B cell (primary cell): Measurements from ENCODE around the gene ISOC2. TPM values are rescaled to one million over a fixed set of nuclear protein-coding genes. Genes with fewer than 3 reads are reported as not detected.

ENCODE experiments used
- ATAC-seq: fragments of 200-7000 bp; cut with Tn5 transposase; one replicate; pipeline ENCODE4 v1.10.0; 2021; ENCODE audit warnings: low read depth, mild to moderate bottlenecking, moderate number of reproducible peaks, moderate library complexity
- CTCF ChIA-PET: fragments of 350-600 bp; sonication (Branson Sonifier 250); formaldehyde crosslinking; loops from one replicate; lab custom pipeline; 2021; ENCODE audit warnings: antibody characterized with exemption, inconsistent platforms; lab: Charles Lee
- POLR2A ChIA-PET: fragments of 350-600 bp; sonication (Branson Sonifier 250); formaldehyde crosslinking; loops from one replicate; lab custom pipeline; 2021; ENCODE audit warnings: antibody characterized with exemption; lab: Charles Lee
- DNase-seq: peaks from one replicate; pipeline ENCODE4 v3.0.0; 2013
- H2AFZ ChIP-seq: 2 replicates; pipeline ENCODE4 v1.6.1; 2012; ENCODE audit warnings: mild to moderate bottlenecking, low read depth, low read length; ENCODE audit not compliant: insufficient read depth, poor library complexity, severe bottlenecking
- H3K27ac ChIP-seq, 2 donors: 1 replicate in 1 of 2; 2 replicates in 1 of 2; pipeline ENCODE4 v1.5.1; 2012 to 2013; ENCODE audit warnings: low read length in 2 of 2, mild to moderate bottlenecking in 2 of 2, moderate library complexity in 1 of 2
- H3K27me3 ChIP-seq, 4 experiments: fragments of 200-600 bp in 1 of 4; sonication (generic) in 1 of 4; replicated peaks in 1 of 4; 1 replicate in 2 of 4; 2 replicates in 2 of 4; pipeline versions ENCODE4 v1.6.1 to v1.7.0; 2013 to 2016; ENCODE audit warnings: low read length in 3 of 4, mild to moderate bottlenecking in 2 of 4, mixed read lengths in 1 of 4, moderate library complexity in 1 of 4; ENCODE audit not compliant: insufficient read depth in 4 of 4, control insufficient read depth in 3 of 4; ENCODE audit errors: control extremely low read depth in 1 of 4
- H3K36me3 ChIP-seq, 2 experiments: replicated peaks in 1 of 2; 1 replicate in 1 of 2; 2 replicates in 1 of 2; pipeline versions ENCODE4 v1.6.1 to v1.7.1; 2013; ENCODE audit warnings: low read length in 1 of 2; ENCODE audit not compliant: insufficient read depth in 2 of 2, control insufficient read depth in 1 of 2; ENCODE audit errors: control extremely low read depth in 1 of 2, extremely low read depth in 1 of 2
- H3K4me1 ChIP-seq, 2 donors: fragments of 200-600 bp in 1 of 2; sonication (generic) in 1 of 2; 1 replicate in 1 of 2; 2 replicates in 1 of 2; pipeline versions ENCODE4 v1.5.1 to v1.6.1; 2013 to 2017; ENCODE audit warnings: low read length in 2 of 2; ENCODE audit not compliant: control insufficient read depth in 2 of 2, insufficient read depth in 2 of 2
- H3K4me2 ChIP-seq: replicated peaks from 2 replicates; pipeline ENCODE3; 2012; ENCODE audit warnings: mild to moderate bottlenecking, low read depth, low read length; ENCODE audit not compliant: poor library complexity, severe bottlenecking
- H3K4me3 ChIP-seq, 5 experiments: fragments of 200-600 bp in 1 of 5; sonication (generic) in 1 of 5; 1 replicate in 3 of 5; 2 replicates in 2 of 5; pipeline versions ENCODE4 v1.5.1 to v1.7.0; 2011 to 2016; ENCODE audit warnings: low read length in 4 of 5, mild to moderate bottlenecking in 4 of 5, low read depth in 2 of 5, control low read depth in 1 of 5, moderate library complexity in 1 of 5; ENCODE audit not compliant: insufficient read depth in 1 of 5; ENCODE audit errors: control extremely low read depth in 1 of 5, extremely low read depth in 1 of 5
- H3K79me2 ChIP-seq: fragments of 200-600 bp; sonication (generic); one replicate; pipeline ENCODE4 v1.6.0; 2016; ENCODE audit warnings: low read length; ENCODE audit not compliant: control insufficient read depth, insufficient read depth
- H3K9ac ChIP-seq: fragments of 200-600 bp; sonication (generic); 2 replicates; pipeline ENCODE4 v1.6.1; 2017; ENCODE audit warnings: mild to moderate bottlenecking, low read length, moderate library complexity
- H3K9me3 ChIP-seq, 3 donors: one replicate each; pipeline versions ENCODE4 v1.6.1 to v1.7.1; 2013; ENCODE audit warnings: low read length in 2 of 3; ENCODE audit not compliant: control insufficient read depth in 2 of 3, insufficient read depth in 1 of 3; ENCODE audit errors: control extremely low read depth in 1 of 3
- H4K20me1 ChIP-seq: 2 replicates; pipeline ENCODE4 v1.6.0; 2012; ENCODE audit warnings: mild to moderate bottlenecking, low read length; ENCODE audit not compliant: insufficient read depth, control insufficient read depth, poor library complexity, severe bottlenecking
- H3K27ac Mint-ChIP-seq: one replicate; pipeline ENCODE4 v1.8.0; 2021; ENCODE audit warnings: mixed read lengths
- H3K27me3 Mint-ChIP-seq: one replicate; pipeline ENCODE4 v1.8.0; 2021; ENCODE audit warnings: mixed read lengths
- H3K4me1 Mint-ChIP-seq: one replicate; pipeline ENCODE4 v1.8.0; 2021; ENCODE audit warnings: mixed read lengths
- H3K4me3 Mint-ChIP-seq: one replicate; pipeline ENCODE4 v1.8.0; 2021; ENCODE audit warnings: mixed read lengths
- H3K9me3 Mint-ChIP-seq: one replicate; pipeline ENCODE4 v1.8.0; 2022; ENCODE audit warnings: mixed read lengths; ENCODE audit not compliant: insufficient read depth
- EZH2 ChIP-seq: IDR thresholded peaks from 2 replicates; pipeline ENCODE4 v1.6.1; 2012; ENCODE audit warnings: borderline replicate concordance, low read depth, mild to moderate bottlenecking, moderate library complexity, low read length; ENCODE audit not compliant: insufficient read depth, poor library complexity, severe bottlenecking
- WGBS: methylation state at CpG from one replicate; pipeline ENCODE4 v1.1.5; 2013; ENCODE audit warnings: missing lambda C conversion rate; ENCODE audit not compliant: insufficient coverage; 5-methylcytosine and 5-hydroxymethylcytosine counted together
- intact Hi-C: fragments of 100-400 bp; cut with micrococcal nuclease; formaldehyde crosslinking; loops from one replicate; pipeline ENCODE4 v1.10.0; 2022
- polyA plus RNA-seq: library from polyadenylated mRNA; depleted of rRNA; stranded (reverse); fragments of >200 nt; gene quantifications from 2 replicates; pipeline ENCODE4 v1.2.3, GENCODE V29; 2012
- total RNA-seq, 2 donors: library from RNA; stranded (reverse); fragments of 120-200 nt in 1 of 2; gene quantifications; 1 replicate in 1 of 2; 2 replicates in 1 of 2; pipeline versions ENCODE4 v1.2.3 to v1.2.4, GENCODE V29; 2013 to 2022
- TF ChIP-seq, protein P1 (sequence below): fragments of 200-600 bp; IDR thresholded peaks from one replicate; pipeline ENCODE4 v1.8.0; 2022; ENCODE audit warnings: antibody characterized with exemption, mild to moderate bottlenecking

Gene ISOC2
- total and polyA plus RNA-seq, 2 donors (not counting 1 experiment from before 2014, with no cell fraction given): 10.0 to 27.6 TPM

GRCh38 chr19:55495646-55496349 is 34.4 kb upstream of the ISOC2 start:
- ChIA-PET POLR2A (interaction anchor here (0.6 kb wide), 2 partner anchors 27 to 110 kb away, joined by 3 to 5 read pairs; no protein-coding TSS in a partner anchor), CTCF (interaction anchor here (0.8 to 2.1 kb wide), 3 partner anchors 8 to 28 kb away, joined by 3 to 9 read pairs (median 4); no protein-coding TSS in a partner anchor)
- Histone ChIP-seq H3K27ac (no peak overlapping the region), H3K4me3 (no peak overlapping the region), H3K9ac (no peak overlapping the region), H3K9me3 (no peaks in the 10 kb centered on the region), H4K20me1 (no peaks in the 10 kb centered on the region), H3K4me2 (no peak overlapping the region), H3K79me2 (no peaks in the 10 kb centered on the region), H3K4me1 (no peaks in the 10 kb centered on the region), H3K27me3 (peaks cover 0 to 29% (median 2%) of the 10 kb centered on the region in 4 experiments), H3K36me3 (no peaks in the 10 kb centered on the region), H2AFZ (no peak overlapping the region)
- no peak for DNase-seq
- no peak for ATAC-seq
- Mint-ChIP-seq H3K4me3 (no peak overlapping the region), H3K27ac (no peak overlapping the region), H3K27me3 (peaks cover 8% of the 10 kb centered on the region), H3K4me1 (no peaks in the 10 kb centered on the region), H3K9me3 (no peaks in the 10 kb centered on the region)
- intact Hi-C loops: no loop called here
- 91% methylated on average over 8 of the region's 11 CpGs for WGBS
- TF ChIP-seq, protein P1, sequence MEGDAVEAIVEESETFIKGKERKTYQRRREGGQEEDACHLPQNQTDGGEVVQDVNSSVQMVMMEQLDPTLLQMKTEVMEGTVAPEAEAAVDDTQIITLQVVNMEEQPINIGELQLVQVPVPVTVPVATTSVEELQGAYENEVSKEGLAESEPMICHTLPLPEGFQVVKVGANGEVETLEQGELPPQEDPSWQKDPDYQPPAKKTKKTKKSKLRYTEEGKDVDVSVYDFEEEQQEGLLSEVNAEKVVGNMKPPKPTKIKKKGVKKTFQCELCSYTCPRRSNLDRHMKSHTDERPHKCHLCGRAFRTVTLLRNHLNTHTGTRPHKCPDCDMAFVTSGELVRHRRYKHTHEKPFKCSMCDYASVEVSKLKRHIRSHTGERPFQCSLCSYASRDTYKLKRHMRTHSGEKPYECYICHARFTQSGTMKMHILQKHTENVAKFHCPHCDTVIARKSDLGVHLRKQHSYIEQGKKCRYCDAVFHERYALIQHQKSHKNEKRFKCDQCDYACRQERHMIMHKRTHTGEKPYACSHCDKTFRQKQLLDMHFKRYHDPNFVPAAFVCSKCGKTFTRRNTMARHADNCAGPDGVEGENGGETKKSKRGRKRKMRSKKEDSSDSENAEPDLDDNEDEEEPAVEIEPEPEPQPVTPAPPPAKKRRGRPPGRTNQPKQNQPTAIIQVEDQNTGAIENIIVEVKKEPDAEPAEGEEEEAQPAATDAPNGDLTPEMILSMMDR: no peak

DNA sequence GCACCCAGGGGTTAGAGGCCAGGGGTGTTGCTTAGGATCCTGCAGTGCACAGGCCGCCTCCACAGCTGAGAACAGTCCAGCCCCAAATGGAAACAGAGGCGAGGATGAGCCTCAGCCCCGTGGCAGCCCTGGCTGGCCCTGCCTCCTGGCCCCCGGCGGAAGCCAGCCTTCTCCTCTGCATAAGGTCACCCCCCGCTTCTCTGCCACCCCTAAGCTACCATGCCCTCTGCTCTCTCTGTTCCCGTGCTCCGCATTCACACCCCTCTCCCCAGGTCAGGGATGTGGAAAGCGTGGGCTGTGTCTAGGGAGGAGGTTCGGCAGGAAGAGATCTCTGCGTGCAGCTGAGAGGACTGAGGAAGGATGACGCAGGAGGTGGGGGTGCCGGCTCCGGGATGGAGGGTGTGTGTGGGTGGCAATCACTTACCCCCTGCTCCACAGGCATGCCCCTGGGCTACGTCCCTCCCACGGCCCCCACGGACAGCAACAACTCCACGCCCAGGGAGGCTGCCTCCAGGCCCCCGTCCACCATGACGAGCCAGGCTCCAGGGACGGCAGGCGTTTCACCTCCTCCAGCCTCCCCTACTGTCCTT is 32.8 kb upstream of the ISOC2 start:
- H3K79me2 ChIP-seq: no peaks in the 10 kb centered on the region
- no peaks in the 10 kb centered on the region for H3K9me3 ChIP-seq
- H3K4me2 ChIP-seq: peak overlapping the region; percentile 18
- Mint-ChIP-seq H3K4me1 (no peaks in the 10 kb centered on the region), H3K9me3 (no peaks in the 10 kb centered on the region), H3K27ac (no peak overlapping the region), H3K4me3 (no peak overlapping the region), H3K27me3 (peaks cover 8% of the 10 kb centered on the region)
- peaks cover 0 to 35% (median 2%) of the 10 kb centered on the region in 4 experiments for H3K27me3 ChIP-seq
- WGBS: 65% methylated on average over 14 of the region's 22 CpGs
- no peaks in the 10 kb centered on the region for H3K36me3 ChIP-seq
- no peak for TF ChIP-seq EZH2
- TF ChIP-seq, protein P1: no peak
- ChIA-PET CTCF (interaction anchor here (0.6 to 2.1 kb wide), 3 partner anchors 9 to 27 kb away, joined by 3 to 9 read pairs (median 3); partner anchors contain the start of gene NAT14), POLR2A (no interaction called here)
- intact Hi-C loops: no loop called here
- no peak overlapping the region for H3K9ac ChIP-seq
- no peak overlapping the region for H2AFZ ChIP-seq
- H3K4me1 ChIP-seq: no peaks in the 10 kb centered on the region
- H3K4me3 ChIP-seq: peak overlapping the region in 1 of 5 experiments; percentile 30
- ATAC-seq (no peak), DNase-seq (no peak)
- H3K27ac ChIP-seq: no peak overlapping the region
- no peaks in the 10 kb centered on the region for H4K20me1 ChIP-seq
